ENCODE measurements around the gene USP3. TPM values are rescaled to one million over a fixed set of nuclear protein-coding genes. Genes with fewer than 3 reads are reported as not detected.

Gene USP3
- total RNA-seq, 4 donors from 2014 or later: 27.3 to 52.8 (median 32.2) TPM

DNA sequence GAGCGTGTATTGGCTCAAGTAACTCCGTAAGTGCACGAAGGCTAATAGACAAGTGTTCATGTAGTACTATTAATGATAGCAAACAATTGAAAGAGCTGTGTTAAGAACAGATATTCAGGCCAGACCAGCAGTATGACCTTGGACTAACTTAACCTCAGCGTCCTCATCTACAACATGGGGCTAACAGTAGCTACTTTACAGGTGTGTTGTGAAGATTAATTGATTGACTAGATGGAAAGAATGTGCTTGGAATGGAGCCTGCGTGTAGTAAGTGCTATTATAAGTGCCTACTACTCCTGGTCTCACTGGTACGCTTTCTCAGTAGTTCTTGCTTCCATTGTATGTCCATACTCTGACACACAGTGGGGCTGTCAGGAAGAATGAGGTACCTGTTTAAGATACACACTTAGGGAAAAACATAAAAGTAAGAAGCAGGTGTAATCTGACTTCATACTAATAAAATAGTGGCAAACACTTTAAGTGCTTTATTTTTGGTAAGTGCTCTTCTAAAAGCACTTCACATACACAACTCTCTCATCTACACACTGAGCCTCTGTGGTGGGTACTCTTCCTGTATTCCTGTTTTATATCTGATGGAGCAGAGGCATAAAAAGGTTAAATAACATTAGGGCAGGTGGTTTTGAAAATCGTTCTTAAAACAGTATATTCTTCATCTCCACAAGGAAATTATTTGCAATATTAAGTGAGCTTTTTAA lies 68.5 kb downstream of the USP3 start:
- whole genome bisulfite sequencing, 2 donors: 92 to 95% methylated on average over 7 of the region's 7 CpGs
- Histone ChIP-seq H3K9me3 (no peaks in the 10 kb centered on the region), H3K4me1 (no peaks in the 10 kb centered on the region), H3K27me3 (no peaks in the 10 kb centered on the region), H3K36me3 (peaks cover 0 to 90% (median 8%) of the 10 kb centered on the region in 3 donors), H3K27ac (no peak overlapping the region), H3K4me3 (no peak overlapping the region)
- DNase-seq: no peak
- intact Hi-C loops (cut with DNase I): no loop called here
- no peak for TF ChIP-seq POLR2A (IDR thresholded peaks at IDR 0.05)
- TF ChIP-seq, protein P1, sequence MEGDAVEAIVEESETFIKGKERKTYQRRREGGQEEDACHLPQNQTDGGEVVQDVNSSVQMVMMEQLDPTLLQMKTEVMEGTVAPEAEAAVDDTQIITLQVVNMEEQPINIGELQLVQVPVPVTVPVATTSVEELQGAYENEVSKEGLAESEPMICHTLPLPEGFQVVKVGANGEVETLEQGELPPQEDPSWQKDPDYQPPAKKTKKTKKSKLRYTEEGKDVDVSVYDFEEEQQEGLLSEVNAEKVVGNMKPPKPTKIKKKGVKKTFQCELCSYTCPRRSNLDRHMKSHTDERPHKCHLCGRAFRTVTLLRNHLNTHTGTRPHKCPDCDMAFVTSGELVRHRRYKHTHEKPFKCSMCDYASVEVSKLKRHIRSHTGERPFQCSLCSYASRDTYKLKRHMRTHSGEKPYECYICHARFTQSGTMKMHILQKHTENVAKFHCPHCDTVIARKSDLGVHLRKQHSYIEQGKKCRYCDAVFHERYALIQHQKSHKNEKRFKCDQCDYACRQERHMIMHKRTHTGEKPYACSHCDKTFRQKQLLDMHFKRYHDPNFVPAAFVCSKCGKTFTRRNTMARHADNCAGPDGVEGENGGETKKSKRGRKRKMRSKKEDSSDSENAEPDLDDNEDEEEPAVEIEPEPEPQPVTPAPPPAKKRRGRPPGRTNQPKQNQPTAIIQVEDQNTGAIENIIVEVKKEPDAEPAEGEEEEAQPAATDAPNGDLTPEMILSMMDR (IDR thresholded peaks at IDR 0.05): no peak

DNA sequence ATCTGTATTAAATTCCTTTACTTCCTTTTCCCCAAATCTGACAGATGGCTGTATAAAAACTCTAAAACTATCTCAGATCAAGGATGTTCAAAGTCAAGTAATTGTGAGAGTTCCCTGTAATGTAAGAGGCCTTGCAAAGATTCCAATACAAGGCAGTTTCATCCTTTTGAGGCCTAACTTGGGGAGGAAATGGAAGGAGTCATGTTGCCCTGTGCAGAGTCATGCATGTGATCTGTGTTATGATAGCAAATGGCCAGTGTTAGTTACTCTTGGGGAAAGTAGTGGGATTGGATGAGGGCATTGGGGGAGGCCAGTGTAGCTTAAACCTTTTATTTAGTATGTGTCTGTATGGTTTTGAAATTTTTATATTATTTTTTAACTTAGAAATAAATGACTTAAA lies 69.1 kb downstream of the USP3 start:
- Histone ChIP-seq H3K36me3 (peaks cover 0 to 83% (median 8%) of the 10 kb centered on the region in 3 donors), H3K4me3 (no peak overlapping the region), H3K27ac (no peak overlapping the region), H3K9me3 (no peaks in the 10 kb centered on the region), H3K27me3 (no peaks in the 10 kb centered on the region), H3K4me1 (no peaks in the 10 kb centered on the region)
- no peak for DNase-seq
- intact Hi-C loops (cut with DNase I): no loop called here
- TF ChIP-seq, protein P1 (IDR thresholded peaks at IDR 0.05): no peak
- no peak for TF ChIP-seq POLR2A (IDR thresholded peaks at IDR 0.05)

DNA sequence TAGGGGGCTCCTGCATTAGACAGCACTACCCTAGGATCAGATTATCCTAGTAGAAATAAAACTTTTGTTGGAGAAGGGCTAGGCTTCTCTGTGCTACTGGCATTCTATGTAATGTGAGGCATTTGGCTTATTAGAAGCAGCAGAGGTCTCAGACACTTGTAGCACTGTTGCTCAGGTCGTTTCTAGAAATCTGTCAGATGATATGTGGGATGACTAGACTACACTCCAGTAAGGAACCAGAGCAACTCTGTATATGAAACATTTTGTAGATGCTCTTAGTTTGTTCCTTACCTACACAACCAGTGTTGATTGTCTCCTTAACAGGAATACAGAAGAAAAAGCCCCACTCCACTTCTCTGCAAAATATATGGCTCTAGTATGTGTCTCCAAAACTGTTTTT lies 70.9 kb downstream of the USP3 start:
- H3K36me3 ChIP-seq: peaks cover 0 to 88% (median 8%) of the 10 kb centered on the region in 3 donors
- H3K9me3 ChIP-seq: no peaks in the 10 kb centered on the region
- intact Hi-C loops (cut with DNase I): no loop called here

DNA sequence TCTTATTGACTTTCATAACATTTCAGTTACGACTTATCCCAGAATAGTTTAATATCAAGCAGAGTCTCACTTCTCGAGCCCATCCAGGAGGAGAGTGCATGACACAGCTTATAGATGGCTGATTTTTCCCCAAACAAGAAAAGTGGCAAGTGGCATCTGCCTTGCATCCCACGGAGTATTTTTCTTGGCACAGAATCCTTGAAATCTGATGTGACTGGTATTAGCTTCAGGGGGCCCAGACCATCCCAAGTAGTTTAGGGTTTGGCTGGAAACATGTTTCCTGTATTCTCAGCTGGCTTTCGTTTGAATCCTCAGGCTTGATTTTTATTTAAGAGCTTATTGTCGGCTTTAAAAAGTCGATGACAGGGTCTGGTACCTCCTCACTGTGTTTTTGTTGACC lies 72.0 kb downstream of the USP3 start:
- no peak overlapping the region for H3K27ac ChIP-seq
- TF ChIP-seq POLR2A (IDR thresholded peaks at IDR 0.05): no peak
- TF ChIP-seq, protein P1 (IDR thresholded peaks at IDR 0.05): no peak
- H3K4me1 ChIP-seq: no peaks in the 10 kb centered on the region
- no peaks in the 10 kb centered on the region for H3K9me3 ChIP-seq
- no peak overlapping the region for H3K4me3 ChIP-seq
- no peaks in the 10 kb centered on the region for H3K27me3 ChIP-seq
- peaks cover 0 to 83% (median 8%) of the 10 kb centered on the region in 3 donors for H3K36me3 ChIP-seq
- DNase-seq: no peak
- 74 to 82% methylated on average over 6 of the region's 6 CpGs for WGBS, 2 donors
- intact Hi-C loops (cut with DNase I): no loop called here

More for the DNA sequence above, 70.9 kb downstream of the USP3 start:
- no peak for DNase-seq
- TF ChIP-seq, protein P1 (IDR thresholded peaks at IDR 0.05): no peak
- TF ChIP-seq POLR2A (IDR thresholded peaks at IDR 0.05): no peak
- WGBS, 2 donors: 60 to 67% methylated on average over 1 of the region's 1 CpG
- Histone ChIP-seq H3K27ac (no peak overlapping the region), H3K27me3 (no peaks in the 10 kb centered on the region), H3K4me3 (no peak overlapping the region), H3K4me1 (no peaks in the 10 kb centered on the region)

DNA sequence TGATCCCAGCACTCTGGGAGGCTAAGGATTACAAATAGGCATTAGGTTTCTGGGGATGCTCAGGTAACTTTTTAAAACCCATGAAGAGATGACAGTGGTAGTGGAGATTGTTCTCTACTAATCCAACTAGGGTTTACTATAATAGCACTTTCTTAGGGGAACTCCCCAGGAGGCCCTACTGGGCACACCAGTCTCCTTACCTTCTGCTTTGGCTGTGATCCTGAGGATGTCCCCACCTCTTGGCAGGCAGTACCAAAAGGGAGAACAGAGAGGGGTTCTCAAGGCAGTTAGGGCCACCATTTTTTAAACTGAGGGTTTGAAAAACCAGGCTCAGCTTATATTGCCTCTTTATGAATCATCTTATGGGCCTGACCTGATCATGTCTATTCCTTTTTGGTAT lies 77.8 kb downstream of the USP3 start:
- H3K27me3 ChIP-seq: no peaks in the 10 kb centered on the region
- no peaks in the 10 kb centered on the region for H3K9me3 ChIP-seq
- intact Hi-C loops (cut with DNase I): no loop called here
- TF ChIP-seq POLR2A (IDR thresholded peaks at IDR 0.05): no peak
- TF ChIP-seq, protein P1 (IDR thresholded peaks at IDR 0.05): no peak
- no peak overlapping the region for H3K4me3 ChIP-seq
- H3K27ac ChIP-seq: no peak overlapping the region
- no peaks in the 10 kb centered on the region for H3K4me1 ChIP-seq
- H3K36me3 ChIP-seq: peaks cover 0 to 77% (median 0%) of the 10 kb centered on the region in 3 donors
- no peak for DNase-seq

All from esophagus squamous epithelium (tissue), 5 donors.